ENCODE measurements around the gene PPM1J. TPM values are rescaled to one million over a fixed set of nuclear protein-coding genes. Genes with fewer than 3 reads are reported as not detected.

The PPM1J gene
- polyA plus RNA-seq, 1 donor = 0.52 TPM

- H3K4me3 ChIP-seq (ENCODE audit: low read length) = no peak overlapping the region
- H3K36me3 ChIP-seq (ENCODE audit: control insufficient read depth, insufficient read depth, low read length) = peaks cover 52% of the 10 kb centered on the region
- H3K4me1 ChIP-seq (ENCODE audit: control insufficient read depth, insufficient read depth, low read length) = no peaks in the 10 kb centered on the region
- no peak for DNase-seq
- no CpG with 5 or more reads among the region's 13 CpGs for WGBS (ENCODE audit: insufficient coverage, low lambda C conversion rate)
- no peaks in the 10 kb centered on the region for H3K9me3 ChIP-seq (ENCODE audit: control insufficient read depth, low read depth, low read length)
- H3K27ac ChIP-seq (ENCODE audit: low read length) = no peak overlapping the region
- no peaks in the 10 kb centered on the region for H3K27me3 ChIP-seq (ENCODE audit: control insufficient read depth, insufficient read depth, low read length)
These were observed 27.2 kb downstream of the PPM1J start for GRCh38 chr1:112687785-112688496.

- H3K27me3 ChIP-seq (ENCODE audit: control insufficient read depth, insufficient read depth, low read length) = no peaks in the 10 kb centered on the region
- H3K9me3 ChIP-seq (ENCODE audit: control insufficient read depth, low read depth, low read length) = no peaks in the 10 kb centered on the region
- no peak overlapping the region for H3K4me3 ChIP-seq (ENCODE audit: low read length)
- no peaks in the 10 kb centered on the region for H3K4me1 ChIP-seq (ENCODE audit: control insufficient read depth, insufficient read depth, low read length)
- no peak overlapping the region for H3K27ac ChIP-seq (ENCODE audit: low read length)
- WGBS (ENCODE audit: insufficient coverage, low lambda C conversion rate) = no CpG with 5 or more reads among the region's 4 CpGs
- H3K36me3 ChIP-seq (ENCODE audit: control insufficient read depth, insufficient read depth, low read length) = peaks cover 48% of the 10 kb centered on the region
- DNase-seq = no peak
These were observed 27.8 kb downstream of the PPM1J start for GRCh38 chr1:112687361-112687760.

GRCh38 chr1:112686835-112687234, 28.3 kb downstream of the PPM1J start:
- DNase-seq = no peak
- H3K4me1 ChIP-seq (ENCODE audit: control insufficient read depth, insufficient read depth, low read length) = no peaks in the 10 kb centered on the region
- 100% methylated on average over 2 of the region's 4 CpGs for WGBS (ENCODE audit: insufficient coverage, low lambda C conversion rate)
- no peak overlapping the region for H3K4me3 ChIP-seq (ENCODE audit: low read length)
- peaks cover 45% of the 10 kb centered on the region for H3K36me3 ChIP-seq (ENCODE audit: control insufficient read depth, insufficient read depth, low read length)
- H3K9me3 ChIP-seq (ENCODE audit: control insufficient read depth, low read depth, low read length) = no peaks in the 10 kb centered on the region
- no peak overlapping the region for H3K27ac ChIP-seq (ENCODE audit: low read length)
- no peaks in the 10 kb centered on the region for H3K27me3 ChIP-seq (ENCODE audit: control insufficient read depth, insufficient read depth, low read length)

- H3K9me3 ChIP-seq (ENCODE audit: control insufficient read depth, low read depth, low read length) = no peaks in the 10 kb centered on the region
- H3K27ac ChIP-seq (ENCODE audit: low read length) = no peak overlapping the region
- no peaks in the 10 kb centered on the region for H3K4me1 ChIP-seq (ENCODE audit: control insufficient read depth, insufficient read depth, low read length)
- H3K36me3 ChIP-seq (ENCODE audit: control insufficient read depth, insufficient read depth, low read length) = peaks cover 41% of the 10 kb centered on the region
- H3K27me3 ChIP-seq (ENCODE audit: control insufficient read depth, insufficient read depth, low read length) = no peaks in the 10 kb centered on the region
- H3K4me3 ChIP-seq (ENCODE audit: low read length) = no peak overlapping the region
- DNase-seq = no peak
- WGBS (ENCODE audit: insufficient coverage, low lambda C conversion rate) = no CpG with 5 or more reads among the region's 3 CpGs
These were observed 28.7 kb downstream of the PPM1J start for GRCh38 chr1:112686417-112686816.

- WGBS (ENCODE audit: insufficient coverage, low lambda C conversion rate) = no CpG with 5 or more reads among the region's 5 CpGs
- Histone ChIP-seq H3K36me3 (ENCODE audit: control insufficient read depth, insufficient read depth, low read length) (peaks cover 39% of the 10 kb centered on the region), H3K27ac (ENCODE audit: low read length) (no peak overlapping the region), H3K27me3 (ENCODE audit: control insufficient read depth, insufficient read depth, low read length) (no peaks in the 10 kb centered on the region), H3K4me3 (ENCODE audit: low read length) (no peak overlapping the region), H3K9me3 (ENCODE audit: control insufficient read depth, low read depth, low read length) (no peaks in the 10 kb centered on the region), H3K4me1 (ENCODE audit: control insufficient read depth, insufficient read depth, low read length) (no peaks in the 10 kb centered on the region)
- no peak for DNase-seq
These were observed 29.2 kb downstream of the PPM1J start for GRCh38 chr1:112685913-112686312.

GRCh38 chr1:112678605-112679004, 36.5 kb downstream of the PPM1J start:
- Histone ChIP-seq H3K4me1 (ENCODE audit: control insufficient read depth, insufficient read depth, low read length) (peaks cover 6% of the 10 kb centered on the region), H3K27ac (ENCODE audit: low read length) (no peak overlapping the region), H3K4me3 (ENCODE audit: low read length) (no peak overlapping the region), H3K27me3 (ENCODE audit: control insufficient read depth, insufficient read depth, low read length) (no peaks in the 10 kb centered on the region), H3K9me3 (ENCODE audit: control insufficient read depth, low read depth, low read length) (no peaks in the 10 kb centered on the region), H3K36me3 (ENCODE audit: control insufficient read depth, insufficient read depth, low read length) (peaks cover 7% of the 10 kb centered on the region)
- WGBS (ENCODE audit: insufficient coverage, low lambda C conversion rate) = no CpG with 5 or more reads among the region's 3 CpGs
- DNase-seq = no peak

GRCh38 chr1:112677501-112677900, 37.6 kb downstream of the PPM1J start:
- peaks cover 3% of the 10 kb centered on the region for H3K36me3 ChIP-seq (ENCODE audit: control insufficient read depth, insufficient read depth, low read length)
- peaks cover 11% of the 10 kb centered on the region for H3K4me1 ChIP-seq (ENCODE audit: control insufficient read depth, insufficient read depth, low read length)
- no peaks in the 10 kb centered on the region for H3K27me3 ChIP-seq (ENCODE audit: control insufficient read depth, insufficient read depth, low read length)
- DNase-seq = no peak
- WGBS (ENCODE audit: insufficient coverage, low lambda C conversion rate) = 100% methylated on average over 1 of the region's 4 CpGs
- no peak overlapping the region for H3K4me3 ChIP-seq (ENCODE audit: low read length)
- no peaks in the 10 kb centered on the region for H3K9me3 ChIP-seq (ENCODE audit: control insufficient read depth, low read depth, low read length)
- H3K27ac ChIP-seq (ENCODE audit: low read length) = no peak overlapping the region

GRCh38 chr1:112676543-112676942, 38.6 kb downstream of the PPM1J start:
- DNase-seq = no peak
- Histone ChIP-seq H3K9me3 (ENCODE audit: control insufficient read depth, low read depth, low read length) (no peaks in the 10 kb centered on the region), H3K4me1 (ENCODE audit: control insufficient read depth, insufficient read depth, low read length) (peaks cover 11% of the 10 kb centered on the region), H3K36me3 (ENCODE audit: control insufficient read depth, insufficient read depth, low read length) (peaks cover 8% of the 10 kb centered on the region), H3K4me3 (ENCODE audit: low read length) (no peak overlapping the region), H3K27ac (ENCODE audit: low read length) (no peak overlapping the region), H3K27me3 (ENCODE audit: control insufficient read depth, insufficient read depth, low read length) (no peaks in the 10 kb centered on the region)
- WGBS (ENCODE audit: insufficient coverage, low lambda C conversion rate) = 100% methylated on average over 1 of the region's 3 CpGs

GRCh38 chr1:112675728-112676381, 39.3 kb downstream of the PPM1J start:
- no peak for DNase-seq
- Histone ChIP-seq H3K4me3 (ENCODE audit: low read length) (peak overlapping the region; percentile 79), H3K4me1 (ENCODE audit: control insufficient read depth, insufficient read depth, low read length) (peaks cover 11% of the 10 kb centered on the region), H3K9me3 (ENCODE audit: control insufficient read depth, low read depth, low read length) (no peaks in the 10 kb centered on the region), H3K36me3 (ENCODE audit: control insufficient read depth, insufficient read depth, low read length) (peaks cover 14% of the 10 kb centered on the region), H3K27ac (ENCODE audit: low read length) (peak overlapping the region; percentile 68), H3K27me3 (ENCODE audit: control insufficient read depth, insufficient read depth, low read length) (no peaks in the 10 kb centered on the region)
- 30% methylated on average over 3 of the region's 7 CpGs for WGBS (ENCODE audit: insufficient coverage, low lambda C conversion rate)

- peaks cover 11% of the 10 kb centered on the region for H3K4me1 ChIP-seq (ENCODE audit: control insufficient read depth, insufficient read depth, low read length)
- peaks cover 14% of the 10 kb centered on the region for H3K36me3 ChIP-seq (ENCODE audit: control insufficient read depth, insufficient read depth, low read length)
- DNase-seq = peak in 1 of 2 donors; percentile 71
- H3K27ac ChIP-seq (ENCODE audit: low read length) = peak overlapping the region; percentile 92
- no peaks in the 10 kb centered on the region for H3K27me3 ChIP-seq (ENCODE audit: control insufficient read depth, insufficient read depth, low read length)
- H3K9me3 ChIP-seq (ENCODE audit: control insufficient read depth, low read depth, low read length) = no peaks in the 10 kb centered on the region
- peak overlapping the region; percentile 79 for H3K4me3 ChIP-seq (ENCODE audit: low read length)
- no CpG with 5 or more reads among the region's 68 CpGs for WGBS (ENCODE audit: insufficient coverage, low lambda C conversion rate)
These were observed 40.0 kb downstream of the PPM1J start for GRCh38 chr1:112674986-112675727.
